ENCODE data around the gene COQ8B.
"Not testable (repeated sequence)": the region's sequence is repeated elsewhere in the genome, so short reads cannot be mapped to it uniquely, and the experiment has no call there.

Gene COQ8B

GRCh38 chr19:40741527-40742390 is 25.1 kb upstream of the COQ8B start:
- DNase-seq, result no peak

GRCh38 chr19:40740747-40741146 is 24.1 kb upstream of the COQ8B start:
- DNase-seq, result no peak

GRCh38 chr19:40739871-40740703 is 23.4 kb upstream of the COQ8B start:
- no peak for DNase-seq

GRCh38 chr19:40739030-40739839 is 22.5 kb upstream of the COQ8B start:
- no peak for DNase-seq

GRCh38 chr19:40737102-40737644 is 20.5 kb upstream of the COQ8B start:
- no peak for DNase-seq

GRCh38 chr19:40736661-40737060 is 20.0 kb upstream of the COQ8B start:
- DNase-seq, result no peak

- no peak for DNase-seq
Measured at GRCh38 chr19:40735013-40735771, 18.5 kb upstream of the COQ8B start.

- no peak for DNase-seq
Measured at GRCh38 chr19:40733149-40733548, 16.5 kb upstream of the COQ8B start.

- not testable (repeated sequence) for DNase-seq
Measured at GRCh38 chr19:40732304-40732703, 15.6 kb upstream of the COQ8B start.

GRCh38 chr19:40730065-40730464 is 13.4 kb upstream of the COQ8B start:
- not testable (repeated sequence) for DNase-seq

- DNase-seq, result no peak
Measured at GRCh38 chr19:40726279-40726678, 9.6 kb upstream of the COQ8B start.

- DNase-seq, result no peak
Measured at GRCh38 chr19:40724855-40725254, 8.2 kb upstream of the COQ8B start.

- no peak for DNase-seq
Measured at GRCh38 chr19:40724315-40724714, 7.6 kb upstream of the COQ8B start.

GRCh38 chr19:40723661-40724254 is 7.1 kb upstream of the COQ8B start:
- DNase-seq, result no peak

GRCh38 chr19:40721936-40722661 is 5.4 kb upstream of the COQ8B start:
- DNase-seq, result no peak

- DNase-seq, result no peak
Measured at GRCh38 chr19:40721140-40721486, 4.4 kb upstream of the COQ8B start.

GRCh38 chr19:40719414-40719894 is 2.8 kb upstream of the COQ8B start:
- DNase-seq, result no peak

GRCh38 chr19:40718774-40719391 is 2.2 kb upstream of the COQ8B start:
- peak; percentile 13 to 25 for DNase-seq

GRCh38 chr19:40717880-40718773 is 1.4 kb upstream of the COQ8B start:
- peak; percentile 30 to 45 for DNase-seq
